SW 1271 (cell line): ENCODE measurements around the gene ARHGEF26.

Experiments
- DNase-seq, 2 experiments: peaks; one replicate each; lab custom pipeline; 2025; lab: John Stamatoyannopoulos, UW

The ARHGEF26 gene

GRCh38 chr3:154197751-154198150 is 76.6 kb downstream of the ARHGEF26 start:
- DNase-seq = no peak

GRCh38 chr3:154209499-154209898 is 88.3 kb downstream of the ARHGEF26 start:
- DNase-seq = no peak

- no peak for DNase-seq
Observed at GRCh38 chr3:154210986-154211385, 89.8 kb downstream of the ARHGEF26 start.

DNA sequence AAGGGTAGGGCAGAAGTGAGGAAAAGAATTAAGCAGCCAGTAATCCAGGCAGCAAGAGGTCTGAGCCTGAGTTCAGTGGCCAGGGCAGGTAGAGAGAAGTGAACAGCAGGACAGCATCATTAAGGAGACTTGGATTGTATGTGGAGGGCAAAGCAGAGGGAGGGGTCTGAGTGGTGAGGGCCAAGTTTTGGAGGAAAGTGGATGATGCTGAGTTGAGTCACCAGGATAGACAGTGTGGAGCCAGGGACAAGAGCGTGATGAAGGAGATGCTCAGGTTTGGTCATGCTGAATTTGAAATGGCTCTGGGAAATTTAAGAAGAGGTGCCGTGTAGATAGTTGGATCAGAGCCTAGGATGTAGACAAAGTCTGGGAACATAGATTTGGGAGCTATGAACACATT is 93.1 kb downstream of the ARHGEF26 start:
- no peak for DNase-seq

DNA sequence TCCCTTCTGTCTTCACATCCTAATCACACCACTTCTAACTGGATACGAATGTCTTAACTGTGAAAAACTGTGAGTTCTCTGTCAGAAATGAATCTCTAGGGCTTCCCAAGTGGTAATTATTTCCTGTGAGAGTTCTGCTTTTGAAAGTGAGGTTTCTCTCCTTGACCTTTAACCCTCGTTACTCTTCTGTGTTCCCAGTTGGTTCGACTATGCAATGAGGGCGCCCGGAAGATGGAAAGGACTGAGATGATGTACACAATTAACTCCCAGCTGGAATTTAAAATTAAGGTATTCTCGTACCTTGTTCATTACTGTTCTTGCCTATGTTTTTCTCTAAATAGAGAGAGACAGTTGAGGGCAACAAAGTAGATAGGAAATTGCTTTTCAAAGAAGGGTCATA is 96.5 kb downstream of the ARHGEF26 start:
- no peak for DNase-seq

- DNase-seq = no peak
Observed at GRCh38 chr3:154218728-154219127, 97.5 kb downstream of the ARHGEF26 start.

DNA sequence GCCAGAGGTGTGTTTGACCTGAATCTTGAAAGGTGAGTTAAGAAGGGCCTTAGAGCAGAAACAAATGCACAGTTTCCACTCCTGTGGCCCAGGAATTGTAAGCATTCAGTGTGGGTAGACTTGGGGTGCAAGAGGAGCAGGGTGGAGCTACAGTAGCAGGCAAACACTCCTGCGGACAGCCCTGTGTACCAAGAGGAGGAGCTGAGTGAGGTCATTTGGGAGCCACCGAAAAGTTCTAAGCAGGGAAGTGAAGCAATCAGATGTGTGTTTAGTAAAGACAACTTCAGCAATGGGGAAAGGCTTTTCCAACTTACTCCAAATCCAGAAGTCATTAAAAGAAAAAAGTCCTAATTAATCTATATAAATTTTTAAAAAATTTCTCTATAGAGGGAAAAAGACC is 99.3 kb downstream of the ARHGEF26 start:
- no peak for DNase-seq

DNA sequence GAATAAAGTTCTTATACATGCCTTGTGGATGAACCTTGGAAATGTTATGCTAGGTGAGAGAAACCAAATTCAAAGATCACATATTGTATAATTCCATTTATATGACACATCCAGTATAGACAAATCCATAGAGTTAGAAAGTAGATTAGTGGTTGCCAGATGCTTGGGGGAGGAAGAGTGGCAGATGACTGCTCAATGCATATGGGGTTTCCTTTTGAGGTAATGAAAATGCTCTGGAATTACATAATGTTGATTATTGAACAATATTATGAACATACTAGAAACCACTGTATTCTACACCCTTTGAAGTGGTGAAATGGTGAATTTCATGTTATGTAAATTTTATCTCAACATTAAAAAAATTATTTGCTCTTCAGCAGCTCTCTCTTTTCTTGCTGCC is 102.3 kb downstream of the ARHGEF26 start:
- no peak for DNase-seq

DNA sequence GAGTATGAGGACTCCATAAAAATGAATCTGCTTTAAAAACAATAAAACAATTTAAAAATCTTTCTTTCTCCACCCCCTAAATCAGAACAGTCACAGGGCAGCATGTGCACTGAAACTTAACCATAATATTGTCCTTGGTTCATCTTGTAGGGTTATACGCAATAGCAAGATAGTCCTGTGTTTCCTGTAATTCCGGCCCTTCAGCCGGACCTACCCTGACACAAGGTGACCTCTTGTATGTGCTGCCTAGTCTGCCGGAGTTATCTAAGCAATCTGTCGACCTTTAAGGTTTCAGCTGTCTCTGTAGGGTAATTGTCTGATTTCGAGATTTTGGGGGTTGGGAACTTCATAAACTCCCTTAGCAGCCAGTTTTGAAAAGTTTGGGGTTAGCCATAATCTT is 103.2 kb downstream of the ARHGEF26 start:
- DNase-seq = no peak

- no peak for DNase-seq
Observed at GRCh38 chr3:154224866-154225265, 103.7 kb downstream of the ARHGEF26 start.

DNA sequence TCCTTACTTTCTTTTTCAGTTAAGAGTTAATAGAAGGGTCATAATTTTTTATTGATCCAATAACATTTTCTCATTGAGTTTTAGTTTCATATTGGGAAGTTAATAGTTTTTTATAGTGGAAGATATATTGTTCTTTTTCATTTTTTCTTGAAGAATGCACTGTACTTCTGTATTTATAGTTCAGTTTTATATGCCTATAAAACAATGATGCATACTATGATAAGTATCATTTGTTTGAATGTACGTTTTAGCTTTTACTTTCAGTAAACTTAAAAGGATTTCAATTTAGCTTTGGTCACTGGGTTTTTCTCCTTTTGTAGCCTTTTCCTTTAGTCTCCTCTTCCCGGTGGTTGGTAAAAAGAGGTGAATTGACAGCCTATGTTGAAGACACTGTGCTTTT is 104.3 kb downstream of the ARHGEF26 start:
- no peak for DNase-seq

DNA sequence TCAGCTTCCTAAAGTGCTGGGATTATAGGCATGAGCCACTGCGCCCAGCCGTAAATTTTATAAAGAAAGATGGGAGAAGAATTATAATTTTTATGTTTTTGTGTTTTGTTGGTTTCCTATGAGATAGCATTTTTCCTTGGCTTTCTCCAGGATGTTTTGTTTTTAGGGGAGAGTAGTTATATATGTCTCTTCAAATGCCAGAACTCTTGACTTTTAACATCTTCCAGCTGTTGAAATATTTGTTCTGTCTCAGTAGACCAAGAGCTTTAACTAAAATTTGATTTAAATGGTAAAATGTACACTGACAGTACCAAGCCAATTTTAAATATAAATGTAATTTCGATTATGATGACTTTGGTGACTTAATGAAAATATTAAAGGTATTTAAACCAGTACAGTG is 106.3 kb downstream of the ARHGEF26 start:
- no peak for DNase-seq

DNA sequence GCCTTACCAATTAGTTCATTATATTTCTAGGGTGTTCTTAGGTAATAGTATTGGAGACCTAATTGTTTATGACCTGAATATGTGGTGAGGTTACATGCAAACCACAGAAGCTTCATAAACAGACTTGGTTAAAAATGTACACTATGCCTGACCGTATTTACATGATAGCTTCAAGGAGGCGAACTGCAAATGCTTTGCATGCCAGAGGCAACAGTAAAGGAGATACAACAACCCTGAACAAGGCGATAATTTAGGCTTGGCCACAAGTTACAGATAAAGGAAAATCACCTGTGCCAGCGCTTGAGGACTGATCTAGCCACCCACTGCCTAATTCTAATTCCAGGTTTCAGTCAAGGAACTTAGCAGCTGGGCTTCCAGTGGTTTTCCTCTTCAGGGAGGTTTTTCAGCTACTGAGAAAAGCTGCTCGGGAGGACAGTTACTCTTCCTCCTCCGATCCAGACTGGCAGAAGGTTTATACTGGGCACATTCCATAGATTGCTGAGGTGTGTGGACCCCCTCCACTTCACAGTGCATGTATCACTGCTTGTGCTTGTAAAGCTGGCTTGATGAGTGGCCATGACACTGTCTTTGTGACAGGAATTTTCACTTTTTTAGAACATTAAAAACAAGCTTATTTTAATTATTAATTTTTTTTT is 107.5 kb downstream of the ARHGEF26 start:
- DNase-seq = no peak

DNA sequence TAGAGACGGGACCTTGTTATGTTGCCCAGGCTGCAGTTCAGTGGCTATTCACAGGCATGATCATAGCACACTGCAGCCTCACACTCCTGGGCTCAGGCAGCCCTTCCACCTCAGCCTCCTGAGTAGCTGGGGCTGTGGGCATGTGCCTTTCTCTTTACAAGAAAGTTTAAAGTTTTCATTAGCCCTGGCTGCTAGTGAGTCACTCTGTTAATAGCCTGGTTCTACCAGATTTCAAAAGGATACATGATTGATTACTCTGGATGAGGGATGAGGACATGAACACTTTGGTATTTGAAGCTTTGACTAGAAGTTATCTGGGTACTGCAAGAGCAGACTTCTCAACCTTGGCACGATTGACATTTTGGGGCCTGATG is 108.0 kb downstream of the ARHGEF26 start:
- no peak for DNase-seq

GRCh38 chr3:154235330-154235729 is 114.1 kb downstream of the ARHGEF26 start:
- DNase-seq = no peak

- DNase-seq = no peak
Observed at GRCh38 chr3:154236331-154236730, 115.1 kb downstream of the ARHGEF26 start.

DNA sequence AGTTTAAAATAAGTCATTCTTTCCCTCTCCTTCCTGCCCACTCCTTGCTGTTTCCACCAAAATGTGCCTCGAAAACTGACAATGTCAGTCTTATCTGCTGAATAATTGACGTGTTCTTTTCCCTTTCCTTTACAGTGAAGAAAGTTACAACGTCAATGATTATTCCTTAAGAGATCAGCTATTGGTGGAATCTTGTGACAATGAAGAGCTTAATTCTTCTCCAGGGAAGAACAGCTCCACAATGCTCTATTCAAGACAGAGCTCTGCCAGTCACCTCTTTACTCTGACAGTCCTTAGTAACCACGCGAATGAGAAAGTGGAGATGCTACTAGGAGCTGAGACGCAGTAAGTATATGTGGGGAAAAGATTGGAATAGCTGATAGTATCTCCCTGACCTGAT is 119.0 kb downstream of the ARHGEF26 start:
- no peak for DNase-seq

DNA sequence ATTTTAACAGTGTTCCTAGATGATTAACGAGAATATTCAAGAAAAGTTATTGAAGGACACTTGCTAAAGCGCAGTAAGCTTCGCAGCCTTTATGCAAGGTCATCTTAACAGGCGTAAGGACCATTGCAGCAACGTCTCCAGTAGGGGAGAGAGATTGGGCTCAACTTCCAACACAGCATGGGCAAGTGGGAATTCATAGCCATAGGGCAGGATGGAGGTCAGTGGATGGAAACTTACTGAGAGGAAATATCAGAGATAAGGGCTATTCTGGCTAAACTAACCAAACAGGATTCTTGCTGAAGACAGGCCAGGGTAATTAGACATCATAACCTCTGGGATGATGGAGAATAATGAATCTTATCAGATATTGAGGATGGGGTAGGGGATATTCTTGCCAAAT is 120.3 kb downstream of the ARHGEF26 start:
- no peak for DNase-seq

GRCh38 chr3:154242766-154243165 is 121.6 kb downstream of the ARHGEF26 start:
- no peak for DNase-seq

DNA sequence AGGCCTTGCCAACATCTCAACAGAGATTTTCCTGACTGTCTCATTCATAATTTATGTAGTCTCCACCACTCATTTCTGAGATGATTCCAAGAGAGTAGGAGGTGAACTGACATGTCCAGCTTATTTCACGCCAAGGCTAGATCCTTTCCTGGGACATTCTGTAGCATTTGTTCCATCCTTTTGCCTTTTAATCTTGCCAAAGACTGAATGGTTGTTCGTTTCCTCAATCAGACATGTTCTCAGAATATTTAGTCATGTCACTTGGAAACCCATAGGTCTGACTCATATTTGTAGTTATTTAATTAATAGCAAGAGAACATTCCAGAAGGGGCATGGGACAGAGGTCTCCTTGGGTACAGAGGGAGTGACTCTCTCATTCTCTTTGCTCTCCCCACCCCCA is 122.2 kb downstream of the ARHGEF26 start:
- DNase-seq = no peak

- DNase-seq = peak in 1 of 2 experiments; percentile 11
Observed at GRCh38 chr3:154244644-154245043, 123.5 kb downstream of the ARHGEF26 start.

- DNase-seq = no peak
Observed at GRCh38 chr3:154247806-154248415, 126.7 kb downstream of the ARHGEF26 start.

GRCh38 chr3:154250291-154250690 is 129.1 kb downstream of the ARHGEF26 start:
- no peak for DNase-seq

GRCh38 chr3:154251610-154252009 is 130.4 kb downstream of the ARHGEF26 start:
- DNase-seq = no peak
